CD4-positive, alpha-beta T cell treated with Interleukin-12 subunit alpha and Interleukin-12 subunit beta, for 1 hour (primary cell): ENCODE data around the gene SHISA4.
"Not testable (repeated sequence)": the region's sequence is repeated elsewhere in the genome, so short reads cannot be mapped to it uniquely, and the experiment has no call there.

Experiments
- DNase-seq: peaks from one replicate; pipeline ENCODE4 v3.0.0-alpha.2; 2020

SHISA4 gene

DNA sequence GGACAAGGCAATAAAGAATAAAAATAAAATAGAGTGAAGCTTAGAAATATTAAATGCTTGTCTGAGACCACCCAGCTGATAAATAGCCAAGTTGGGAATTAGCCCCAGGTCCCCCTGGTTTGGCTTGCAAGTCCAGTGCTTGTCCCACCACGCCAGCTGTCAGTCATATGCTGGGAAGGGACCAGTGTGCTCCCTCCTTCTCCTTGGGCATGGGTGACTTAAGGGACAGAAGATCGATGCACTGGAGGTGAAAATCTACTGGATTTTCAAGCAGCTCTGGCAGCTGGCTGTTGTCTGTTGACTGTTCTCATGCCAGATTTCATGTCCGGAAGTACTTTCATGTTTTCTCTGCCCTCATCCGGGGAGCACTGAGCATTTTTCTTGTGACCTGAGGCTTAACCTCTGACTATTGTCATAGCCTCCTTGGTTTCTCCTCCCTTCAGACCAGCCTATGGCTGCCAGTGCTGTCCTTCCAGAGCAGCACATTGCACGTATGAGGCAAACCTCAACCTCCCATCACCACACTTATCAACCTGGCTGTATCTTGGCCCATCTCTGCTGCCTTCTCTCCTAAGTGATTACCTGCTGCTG is 45.2 kb downstream of the SHISA4 start:
- no peak for DNase-seq

DNA sequence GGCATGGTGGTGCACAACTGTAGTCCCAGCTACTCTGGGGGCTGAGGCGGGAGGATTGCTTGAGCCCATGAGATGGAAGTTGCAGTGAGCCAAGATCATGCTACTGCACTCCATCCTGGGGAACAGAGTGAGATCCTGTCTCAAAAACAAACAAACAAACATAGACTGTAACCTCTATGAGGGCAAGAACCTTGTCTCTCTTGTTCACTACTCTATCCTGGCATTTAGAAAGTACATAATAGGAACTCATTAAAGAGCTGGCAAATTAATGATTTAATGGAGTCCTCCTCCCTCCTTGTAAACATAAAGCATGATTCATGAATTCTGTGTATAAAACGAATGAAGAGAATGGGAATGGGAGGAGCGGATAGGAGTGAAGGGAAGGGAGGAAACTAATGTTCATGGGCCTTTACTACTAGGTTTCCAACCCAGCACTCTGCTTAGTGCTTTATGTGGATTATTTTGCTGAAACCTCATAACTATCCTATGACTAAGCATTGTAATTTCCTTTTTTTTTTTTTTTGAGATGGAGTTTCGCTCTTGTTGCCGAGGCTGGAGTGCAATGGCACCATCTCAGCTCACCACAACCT is 49.0 kb downstream of the SHISA4 start:
- DNase-seq: no peak

GRCh38 chr1:201938440-201939035 is 49.8 kb downstream of the SHISA4 start:
- no peak for DNase-seq

GRCh38 chr1:201939148-201939547 is 50.5 kb downstream of the SHISA4 start:
- DNase-seq: no peak

- DNase-seq: no peak
Observed at GRCh38 chr1:201939574-201939973, 50.9 kb downstream of the SHISA4 start.

GRCh38 chr1:201940316-201940715 is 51.6 kb downstream of the SHISA4 start:
- DNase-seq: not testable (repeated sequence)

DNA sequence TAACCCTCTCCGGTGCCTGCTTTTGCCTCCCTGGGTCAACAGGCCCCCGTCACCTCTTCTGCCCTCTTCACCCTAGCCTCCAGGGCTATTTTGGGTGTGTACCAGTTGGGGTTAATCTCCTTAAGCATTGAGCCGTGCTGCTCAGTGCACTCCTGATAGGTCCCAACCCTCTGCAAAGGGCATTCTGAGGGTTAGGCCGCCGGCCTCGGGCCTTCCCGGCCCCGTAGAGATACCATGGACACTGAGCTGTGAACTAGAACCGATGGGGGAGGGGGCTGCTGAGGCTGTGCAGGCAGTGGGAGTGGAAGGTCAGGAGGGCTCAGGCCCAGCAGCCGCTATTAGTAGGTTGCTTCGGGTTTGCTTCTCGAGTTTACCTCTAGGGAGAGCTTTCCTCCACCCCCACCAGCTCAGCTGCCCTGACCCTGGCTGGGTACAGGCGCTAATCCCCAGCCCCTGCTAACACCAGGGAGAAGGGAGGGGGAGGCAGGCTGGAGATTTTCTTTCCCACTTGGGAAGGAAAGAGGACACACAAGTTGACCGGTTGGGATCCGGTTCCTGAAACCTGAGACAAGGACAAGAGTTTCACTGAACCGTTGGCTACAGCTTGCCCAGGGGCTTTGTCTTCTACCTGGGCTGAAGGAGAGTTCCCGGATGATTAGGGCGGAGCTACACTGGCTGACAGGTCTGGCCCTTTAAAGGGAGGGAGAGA is 52.9 kb downstream of the SHISA4 start:
- DNase-seq: no peak

- DNase-seq: no peak
Observed at GRCh38 chr1:201942129-201942495, 53.4 kb downstream of the SHISA4 start.
